ENCODE data around the gene ZMYND8.

GRCh38 chr20:47292581-47292980 lies 63.9 kb downstream of the ZMYND8 start:
- TF ChIP-seq SIN3A (IDR thresholded peaks at IDR 0.05; ENCODE audit: borderline replicate concordance, insufficient read depth, low read depth, low read length) (no peak), CTCF (IDR thresholded peaks at IDR 0.05) (no peak), REST (IDR thresholded peaks at IDR 0.05; ENCODE audit: insufficient read depth in 1 of 2, low read depth in 2 of 2, low read length in 1 of 2) (no peak), POLR2AphosphoS5 (IDR thresholded peaks at IDR 0.05; ENCODE audit: low read depth, low read length) (no peak)

Data from Panc1 (cell line).